Tibial nerve (tissue), 4 donors: ENCODE measurements around the gene SAPCD2.

Experiments
- EP300 ChIP-seq, 2 donors: sonication (generic); formaldehyde crosslinking; IDR thresholded peaks; one replicate each; pipeline ENCODE4 v1.6.1; 2017; ENCODE audit warnings: antibody characterized with exemption in 2 of 2, mild to moderate bottlenecking in 1 of 2
- POLR2A ChIP-seq, 2 donors: fragments of 450-650 bp; IDR thresholded peaks; one replicate each; pipeline ENCODE4 v1.6.1; 2017; ENCODE audit warnings: antibody characterized with exemption in 2 of 2, mild to moderate bottlenecking in 2 of 2, moderate library complexity in 2 of 2
- TF ChIP-seq, protein P1 (sequence below), 5 experiments: fragments of 200-600 bp in 3 of 5; fragments of 450-650 bp in 2 of 5; sonication (generic) in 3 of 5; IDR thresholded peaks; one replicate each; pipeline ENCODE4 v1.5.1; 2016 to 2019; ENCODE audit warnings: antibody characterized with exemption in 5 of 5, mild to moderate bottlenecking in 3 of 5, moderate library complexity in 2 of 5

DNA sequence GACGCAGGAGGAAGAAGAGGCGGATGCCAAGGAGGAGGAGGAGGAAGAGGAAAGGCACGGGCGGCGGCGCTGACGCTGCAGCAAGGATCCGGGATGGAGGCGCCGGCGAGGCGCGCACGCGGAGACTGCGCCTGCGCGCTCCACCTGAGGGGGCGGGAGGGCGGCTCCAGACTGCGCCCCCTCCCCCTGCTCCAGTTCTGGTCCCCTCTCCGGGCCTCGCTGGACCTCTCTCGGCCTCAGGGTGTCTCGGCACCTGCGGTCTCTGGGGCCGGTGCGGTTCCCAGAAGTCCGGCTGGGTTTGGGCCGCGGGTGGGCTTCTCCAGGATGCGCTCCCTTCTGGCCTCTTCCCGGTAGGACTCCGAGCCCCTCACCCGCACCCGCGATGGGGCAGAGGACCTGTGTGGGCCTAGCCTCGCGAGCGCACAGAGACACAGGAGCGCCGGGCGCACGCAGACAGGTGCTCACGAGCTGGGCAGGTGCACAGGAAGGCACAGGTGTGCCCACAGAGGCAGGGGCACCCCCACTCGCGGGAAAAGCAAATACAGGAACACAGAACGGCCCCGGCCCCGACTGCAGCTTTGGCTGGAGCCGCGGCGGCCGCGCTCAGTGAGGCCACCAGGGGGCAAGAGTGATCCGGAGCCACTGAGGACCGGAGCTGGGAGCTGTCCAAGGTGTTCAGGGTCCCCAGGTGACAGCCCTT lies 24.1 kb downstream of the SAPCD2 start, which contains the start of gene NPDC1:
- TF ChIP-seq POLR2A (IDR thresholded peaks at IDR 0.05) (no peak), EP300 (IDR thresholded peaks at IDR 0.05) (no peak)
- TF ChIP-seq, protein P1, sequence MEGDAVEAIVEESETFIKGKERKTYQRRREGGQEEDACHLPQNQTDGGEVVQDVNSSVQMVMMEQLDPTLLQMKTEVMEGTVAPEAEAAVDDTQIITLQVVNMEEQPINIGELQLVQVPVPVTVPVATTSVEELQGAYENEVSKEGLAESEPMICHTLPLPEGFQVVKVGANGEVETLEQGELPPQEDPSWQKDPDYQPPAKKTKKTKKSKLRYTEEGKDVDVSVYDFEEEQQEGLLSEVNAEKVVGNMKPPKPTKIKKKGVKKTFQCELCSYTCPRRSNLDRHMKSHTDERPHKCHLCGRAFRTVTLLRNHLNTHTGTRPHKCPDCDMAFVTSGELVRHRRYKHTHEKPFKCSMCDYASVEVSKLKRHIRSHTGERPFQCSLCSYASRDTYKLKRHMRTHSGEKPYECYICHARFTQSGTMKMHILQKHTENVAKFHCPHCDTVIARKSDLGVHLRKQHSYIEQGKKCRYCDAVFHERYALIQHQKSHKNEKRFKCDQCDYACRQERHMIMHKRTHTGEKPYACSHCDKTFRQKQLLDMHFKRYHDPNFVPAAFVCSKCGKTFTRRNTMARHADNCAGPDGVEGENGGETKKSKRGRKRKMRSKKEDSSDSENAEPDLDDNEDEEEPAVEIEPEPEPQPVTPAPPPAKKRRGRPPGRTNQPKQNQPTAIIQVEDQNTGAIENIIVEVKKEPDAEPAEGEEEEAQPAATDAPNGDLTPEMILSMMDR (IDR thresholded peaks at IDR 0.05), result peak; percentile 84 to 94 (median 91)
